ENCODE results near the gene USP15. TPM values are rescaled to one million over a fixed set of nuclear protein-coding genes. Genes with fewer than 3 reads are reported as not detected.
A peak's percentile ranks its signal among the peaks of the same experiment; 100 is the strongest.

USP15 gene
- total RNA-seq, 1 donor from 2014 or later, result 55.0 TPM

DNA sequence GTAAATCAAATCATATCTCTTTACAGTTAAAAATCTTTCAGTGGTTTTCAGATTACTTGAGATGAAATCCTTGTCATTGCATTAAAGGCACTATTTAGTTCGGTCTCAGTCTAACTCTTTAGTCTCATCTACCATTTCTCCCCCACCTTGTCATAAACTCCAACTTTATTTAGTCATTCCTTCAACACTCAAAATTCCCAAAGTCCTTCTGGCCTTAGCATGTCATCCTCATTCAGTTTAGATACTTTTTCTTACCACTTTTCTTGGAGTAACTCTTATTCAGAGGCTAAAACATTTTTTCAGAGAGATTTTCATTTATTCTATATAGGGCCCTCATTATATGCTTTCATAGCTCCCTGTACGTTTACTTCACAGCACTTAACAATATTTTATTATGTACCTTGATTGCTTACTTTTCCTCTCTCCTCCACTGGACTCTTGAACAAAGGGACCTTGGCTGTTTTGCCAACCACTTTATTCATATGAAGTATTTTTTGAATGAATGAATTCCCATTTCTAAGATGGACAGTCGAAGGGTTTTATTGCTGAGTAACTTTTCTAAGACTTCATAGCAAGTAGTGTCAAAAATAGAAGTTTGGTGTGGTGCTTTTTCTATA, 12.8 kb downstream of the USP15 start:
- ATAC-seq (ENCODE audit: poor library complexity) (no peak), DNase-seq (no peak)
- intact Hi-C loops (cut with DNase I), result no loop called here

DNA sequence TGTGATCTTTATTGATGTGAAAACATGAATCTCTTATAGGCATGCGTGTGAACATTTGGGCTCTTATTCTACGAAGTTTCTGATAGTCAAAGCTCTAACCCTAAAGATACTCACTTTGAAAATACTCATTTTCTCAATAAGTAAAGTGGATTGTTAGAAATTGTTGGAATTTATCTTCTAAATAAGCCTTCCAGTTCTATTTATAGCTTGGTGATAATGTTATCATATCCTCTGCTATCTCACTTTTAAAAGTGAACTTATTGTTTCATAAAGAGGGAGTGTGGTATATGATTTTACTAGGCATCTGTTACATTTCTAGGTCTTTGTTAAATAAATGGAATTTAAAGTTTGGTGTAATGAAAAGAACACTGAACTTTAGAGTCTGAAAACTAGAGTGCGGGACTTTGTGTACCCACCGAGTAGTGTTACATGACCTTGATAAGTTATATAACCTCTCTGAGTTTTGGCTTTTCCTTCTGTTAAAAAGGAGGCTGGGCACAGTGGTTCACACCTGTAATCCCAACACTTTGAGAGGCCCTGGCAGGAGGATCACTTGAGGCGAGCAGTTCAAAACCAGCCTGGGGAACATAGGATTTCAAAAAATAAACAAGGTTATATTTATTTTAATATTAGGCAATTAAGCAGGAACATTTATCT, 13.6 kb downstream of the USP15 start:
- no peak for DNase-seq
- peak; percentile 47 for ATAC-seq (ENCODE audit: poor library complexity)
- intact Hi-C loops (cut with DNase I), result no loop called here

DNA sequence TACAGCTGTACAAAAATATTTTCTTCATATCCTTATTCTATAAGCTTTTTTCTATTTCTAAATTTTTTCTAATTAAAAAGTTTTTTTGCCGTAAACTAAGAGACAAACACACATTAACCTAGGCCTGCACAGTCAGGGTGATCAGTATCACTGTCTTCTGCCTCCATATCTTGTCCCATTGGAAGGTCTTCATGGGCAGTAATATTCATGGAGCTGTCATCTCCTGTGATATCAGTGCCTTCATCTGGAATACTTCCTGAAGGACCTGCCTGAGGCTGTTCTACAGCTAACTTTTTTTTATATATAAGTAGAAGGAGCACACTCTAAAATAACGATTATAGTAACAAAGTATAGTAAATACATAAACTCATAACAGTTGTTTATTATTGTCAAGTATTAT, 17.8 kb downstream of the USP15 start:
- ATAC-seq (ENCODE audit: poor library complexity), result no peak
- intact Hi-C loops (cut with DNase I), result no loop called here
- DNase-seq, result no peak

DNA sequence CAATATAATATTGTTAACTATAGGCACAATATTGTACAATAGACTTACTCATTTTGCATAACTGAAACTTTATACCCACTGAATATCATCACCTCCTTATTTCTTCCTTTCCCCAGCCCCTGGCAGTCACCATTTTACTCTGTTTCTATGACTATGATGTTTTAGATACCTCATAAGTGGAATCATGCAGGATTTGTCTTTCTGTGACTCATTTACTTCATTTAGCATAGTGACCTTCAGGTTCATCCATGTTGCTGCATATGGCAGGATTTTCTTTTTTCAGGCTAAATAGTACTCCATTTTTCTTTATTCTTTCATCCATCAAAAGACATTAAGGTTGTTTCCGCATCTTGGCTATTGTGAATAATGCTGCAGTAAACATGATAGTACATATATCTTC, 18.9 kb downstream of the USP15 start:
- ATAC-seq (ENCODE audit: poor library complexity) (no peak), DNase-seq (no peak)
- intact Hi-C loops (cut with DNase I), result no loop called here

DNA sequence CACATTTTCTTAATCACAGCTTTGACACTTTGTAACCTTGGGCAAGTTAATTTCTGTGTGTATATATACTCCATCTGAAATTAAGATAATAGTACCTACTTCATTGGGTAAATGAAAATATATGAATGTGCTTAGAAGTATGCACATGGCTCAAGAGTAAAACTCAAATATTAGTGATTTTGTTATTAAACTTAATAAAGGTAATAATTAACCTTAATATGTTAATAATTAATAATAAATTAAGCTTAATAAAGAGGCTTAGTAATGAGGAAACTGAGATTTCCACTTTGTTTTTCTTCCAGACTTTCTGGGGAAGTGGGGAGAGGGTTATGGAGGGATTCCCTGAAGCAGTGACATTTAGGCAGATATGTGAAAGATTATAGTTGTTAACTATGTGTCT, 19.8 kb downstream of the USP15 start:
- DNase-seq (no peak), ATAC-seq (ENCODE audit: poor library complexity) (no peak)
- intact Hi-C loops (cut with DNase I), result no loop called here

DNA sequence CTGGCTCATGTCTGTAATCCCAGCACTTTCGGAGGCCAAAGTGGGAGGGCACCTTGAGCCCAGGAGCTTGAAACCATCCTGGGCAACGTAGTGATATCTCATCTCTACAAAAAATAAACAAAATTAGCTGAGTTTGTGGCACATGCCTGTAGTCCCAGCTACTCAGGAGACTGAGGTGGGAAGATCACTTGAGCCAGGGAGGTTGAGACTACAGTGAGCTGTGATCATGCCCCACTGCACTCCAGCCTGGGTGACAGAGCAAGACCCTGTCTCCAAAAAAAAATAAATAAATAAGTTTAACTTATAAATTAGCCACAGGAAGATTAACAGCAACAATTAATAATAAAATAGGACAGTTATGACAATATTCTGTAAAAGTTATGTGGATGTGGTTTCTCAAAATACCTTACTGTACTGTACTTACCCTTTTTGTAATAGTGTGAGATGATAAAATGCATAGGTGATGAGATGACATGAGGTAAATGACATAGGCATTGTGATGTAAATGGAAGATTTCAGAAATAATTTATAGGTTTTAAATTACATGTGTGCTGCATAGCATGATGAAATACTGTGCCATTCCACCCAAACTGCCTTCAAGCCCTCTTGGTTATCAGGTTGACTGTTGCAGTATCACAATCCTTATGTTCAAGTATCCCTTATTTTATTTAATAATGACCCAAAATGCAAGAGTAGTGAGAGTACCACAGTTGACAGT, 22.0 kb downstream of the USP15 start:
- ATAC-seq (ENCODE audit: poor library complexity) (no peak), DNase-seq (no peak)
- intact Hi-C loops (cut with DNase I), result no loop called here

DNA sequence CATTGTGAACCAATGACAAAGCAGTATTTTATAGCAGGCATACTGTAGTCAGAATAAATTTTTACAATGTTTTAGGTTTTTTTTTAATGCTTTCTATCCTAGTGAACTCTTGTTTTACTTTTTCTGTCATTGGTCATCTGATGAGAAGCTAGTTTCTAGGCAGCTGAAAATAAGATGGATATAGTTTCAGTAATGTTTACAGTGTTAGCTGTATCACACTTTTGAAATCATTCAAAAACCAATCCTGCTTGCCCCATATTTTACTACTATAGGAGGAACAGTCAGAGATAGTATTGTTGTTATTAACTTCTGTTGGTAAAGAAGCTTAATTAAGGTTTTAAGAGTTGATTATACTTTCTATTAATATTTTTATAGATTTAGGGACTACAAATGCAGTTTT, 24.5 kb downstream of the USP15 start:
- ATAC-seq (ENCODE audit: poor library complexity) (no peak), DNase-seq (no peak)
- intact Hi-C loops (cut with DNase I), result no loop called here

DNA sequence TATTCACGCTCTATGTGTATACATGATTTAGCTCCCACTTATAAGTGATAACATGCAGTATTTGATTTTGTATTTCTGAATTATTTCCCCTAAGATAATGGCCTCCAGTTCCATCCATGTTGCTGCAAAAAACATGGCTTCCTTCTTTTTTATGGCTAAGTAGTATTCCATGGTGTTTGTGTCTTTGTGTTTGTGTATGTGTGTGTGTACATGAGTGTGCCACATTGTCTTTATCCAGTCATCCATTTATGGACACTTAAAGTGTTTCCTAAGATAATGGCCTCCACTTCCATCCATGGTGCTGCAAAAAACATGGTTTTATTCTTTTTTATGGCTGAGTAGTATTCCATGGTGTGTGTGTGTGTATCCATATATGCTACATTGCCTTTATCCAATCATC, 25.1 kb downstream of the USP15 start:
- intact Hi-C loops (cut with DNase I), result no loop called here
- DNase-seq (no peak), ATAC-seq (ENCODE audit: poor library complexity) (no peak)

DNA sequence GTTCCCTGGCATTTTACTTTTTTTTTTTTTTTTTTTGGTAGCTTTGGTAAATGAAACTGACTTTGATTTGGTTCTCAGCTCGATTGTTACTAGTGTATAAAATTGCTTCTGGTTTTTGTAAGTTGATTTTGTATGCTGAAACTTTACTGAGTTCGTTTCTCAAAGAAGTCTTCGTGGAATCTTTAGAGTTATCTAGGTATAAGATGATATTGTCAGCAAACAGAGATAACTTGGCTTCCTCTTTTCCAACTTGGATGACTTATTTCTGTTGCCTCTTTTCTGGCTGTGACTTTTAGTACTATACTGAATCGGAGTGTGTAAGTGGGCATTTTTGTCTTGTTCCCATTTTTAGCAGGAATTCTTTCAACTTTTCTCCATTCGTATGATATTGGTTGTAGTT, 28.1 kb downstream of the USP15 start:
- DNase-seq (no peak), ATAC-seq (ENCODE audit: poor library complexity) (no peak)
- intact Hi-C loops (cut with DNase I), result no loop called here

DNA sequence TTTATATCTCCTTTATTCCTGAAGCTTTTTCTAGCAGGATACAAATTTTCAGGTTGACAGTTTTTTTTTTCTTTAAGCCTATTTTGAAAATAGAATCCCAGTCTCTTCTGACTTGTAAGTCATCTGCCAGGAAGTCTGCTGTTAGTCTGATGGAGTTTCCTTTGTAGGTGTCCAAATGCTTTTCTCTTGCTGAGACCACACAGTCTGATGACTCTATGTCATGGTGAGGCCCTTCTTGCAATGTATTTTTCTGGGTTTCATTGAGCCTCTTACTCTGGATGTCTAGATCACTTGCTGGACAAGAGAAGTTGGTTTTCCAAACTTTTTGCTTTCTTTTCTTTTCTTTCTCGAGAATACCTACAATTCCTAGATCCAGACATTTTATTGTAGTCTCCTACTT, 30.6 kb downstream of the USP15 start:
- intact Hi-C loops (cut with DNase I), result no loop called here
- DNase-seq (no peak), ATAC-seq (ENCODE audit: poor library complexity) (no peak)

DNA sequence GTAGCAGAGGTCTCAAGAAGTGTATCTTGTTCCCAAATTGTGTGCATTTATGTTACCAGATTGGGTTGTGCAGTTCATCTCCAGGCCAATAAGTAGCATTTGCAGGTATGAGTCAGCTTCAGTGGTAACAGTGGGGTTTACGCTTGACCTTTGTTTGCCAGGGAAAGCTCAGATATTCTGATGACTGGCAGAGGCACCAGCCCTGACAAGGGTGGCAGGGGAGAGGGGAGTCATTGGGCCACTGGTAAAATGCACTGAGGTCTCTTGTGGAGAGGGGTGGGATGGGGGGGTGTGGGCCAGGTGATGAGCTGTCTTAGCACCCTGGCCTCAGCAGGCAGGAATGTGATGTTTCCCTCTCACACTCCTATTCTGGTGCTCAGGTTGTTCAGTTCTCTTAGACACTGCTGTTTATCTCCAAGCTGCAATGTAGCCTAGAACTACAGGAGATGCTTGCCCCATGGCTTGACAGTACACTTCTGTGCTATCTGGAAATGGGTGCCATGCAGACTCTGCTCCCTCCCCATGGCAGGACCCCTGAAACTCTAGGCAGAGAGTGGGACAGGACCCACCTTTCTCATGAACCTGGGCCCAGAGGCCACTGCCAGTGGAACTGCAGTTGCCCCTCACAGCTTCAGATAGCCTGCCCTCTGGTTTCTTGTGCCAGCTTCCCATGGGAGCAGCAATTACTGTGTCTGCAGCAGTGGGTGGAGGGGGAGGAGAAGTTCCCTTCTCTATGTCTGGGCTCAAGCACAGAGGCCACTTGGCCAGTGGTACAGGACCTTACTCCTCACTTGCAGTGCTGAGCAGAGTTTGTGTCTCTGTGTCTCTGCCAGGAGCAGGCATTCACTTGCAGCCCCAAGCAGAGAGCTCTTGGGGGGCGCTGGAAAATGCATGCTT, 31.9 kb downstream of the USP15 start:
- DNase-seq, result no peak
- peak; percentile 51 for ATAC-seq (ENCODE audit: poor library complexity)
- intact Hi-C loops (cut with DNase I), result no loop called here

DNA sequence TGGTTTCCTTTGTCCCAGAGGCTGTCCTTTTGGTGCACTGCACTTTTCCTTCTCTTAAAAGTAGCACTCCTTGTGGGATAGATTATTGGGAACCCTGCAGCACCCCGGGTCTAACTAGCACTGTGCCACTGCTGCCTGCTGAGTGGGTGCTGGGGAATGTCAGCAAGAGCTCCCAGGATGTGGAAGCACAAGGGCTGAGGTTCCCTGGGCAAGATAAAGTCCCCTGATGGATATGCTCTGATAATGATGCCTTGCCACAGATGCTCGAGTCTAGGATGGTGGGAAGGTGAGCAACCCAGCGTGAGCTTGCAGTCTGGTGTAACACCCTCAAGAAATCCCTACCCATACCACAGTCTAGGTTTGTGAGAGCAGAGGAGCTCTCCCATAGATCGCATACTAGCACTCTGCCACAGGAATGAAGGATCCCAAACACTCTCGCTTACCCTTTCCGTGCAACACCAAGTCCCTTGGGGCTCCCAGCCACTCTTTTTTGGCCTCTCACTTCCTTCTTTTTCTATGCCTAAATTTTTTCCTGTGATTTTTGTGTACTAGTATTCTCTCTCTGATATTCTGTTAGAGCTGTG, 32.6 kb downstream of the USP15 start:
- intact Hi-C loops (cut with DNase I), result no loop called here
- peak; percentile 25 for ATAC-seq (ENCODE audit: poor library complexity)
- DNase-seq, result no peak

DNA sequence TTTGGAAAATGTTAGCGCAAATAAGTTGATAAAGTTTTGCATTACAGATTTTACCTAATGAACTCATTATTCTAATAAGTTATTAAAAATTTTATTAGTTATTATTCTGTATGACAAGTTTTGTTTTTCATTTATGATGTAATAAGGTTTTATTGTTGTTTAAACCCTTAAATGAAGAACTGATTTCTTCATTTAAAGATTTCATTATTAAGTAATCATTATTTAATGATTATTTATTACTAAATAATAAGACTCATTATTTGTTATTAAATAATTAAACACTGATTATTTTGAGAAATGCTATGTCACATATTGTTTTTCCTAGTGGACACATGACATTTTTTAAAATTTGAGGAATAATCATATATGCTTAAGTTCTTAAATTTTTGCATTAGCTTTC, 34.2 kb downstream of the USP15 start:
- intact Hi-C loops (cut with DNase I), result no loop called here
- ATAC-seq (ENCODE audit: poor library complexity) (no peak), DNase-seq (no peak)

DNA sequence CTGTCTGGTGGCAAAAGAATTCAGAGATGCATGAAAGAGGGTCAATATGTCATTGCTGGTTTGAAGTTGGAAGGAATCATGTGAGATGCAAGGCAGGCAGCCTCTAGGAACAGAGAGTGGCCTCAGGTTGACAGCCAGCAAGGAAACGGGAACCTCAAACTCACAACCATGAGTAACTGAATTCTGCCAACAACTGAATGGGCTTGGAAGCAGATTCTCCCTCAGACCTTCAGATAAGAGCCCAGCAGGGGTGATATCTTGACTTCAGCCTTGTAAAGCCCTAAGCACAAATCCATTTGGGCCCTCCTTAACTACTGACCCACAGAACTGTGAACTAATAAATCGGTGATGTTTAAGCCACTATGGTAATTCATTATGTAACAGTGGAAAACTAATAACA, 35.8 kb downstream of the USP15 start:
- intact Hi-C loops (cut with DNase I), result no loop called here
- DNase-seq, result no peak
- no peak for ATAC-seq (ENCODE audit: poor library complexity)

DNA sequence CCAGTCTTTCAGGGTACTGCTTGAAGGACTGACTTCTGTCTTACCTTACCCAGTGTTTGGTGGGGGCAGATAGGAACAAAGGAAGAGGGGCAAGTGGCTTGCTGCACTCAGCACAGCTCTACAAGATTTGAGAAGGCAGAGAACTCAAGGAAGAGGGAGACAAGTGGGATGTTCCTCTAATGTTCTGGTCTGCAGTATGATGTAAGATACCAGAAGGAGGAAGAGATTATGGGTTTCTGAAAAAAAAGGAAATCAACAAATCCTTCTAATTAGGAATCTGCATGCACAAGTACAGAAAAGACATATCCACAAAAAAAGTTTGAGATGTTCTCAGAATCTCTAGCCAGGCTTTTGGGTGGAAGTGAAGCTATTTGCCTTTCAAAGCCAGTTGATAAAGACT, 37.1 kb downstream of the USP15 start:
- intact Hi-C loops (cut with DNase I), result no loop called here
- ATAC-seq (ENCODE audit: poor library complexity), result peak; percentile 21
- DNase-seq, result no peak

DNA sequence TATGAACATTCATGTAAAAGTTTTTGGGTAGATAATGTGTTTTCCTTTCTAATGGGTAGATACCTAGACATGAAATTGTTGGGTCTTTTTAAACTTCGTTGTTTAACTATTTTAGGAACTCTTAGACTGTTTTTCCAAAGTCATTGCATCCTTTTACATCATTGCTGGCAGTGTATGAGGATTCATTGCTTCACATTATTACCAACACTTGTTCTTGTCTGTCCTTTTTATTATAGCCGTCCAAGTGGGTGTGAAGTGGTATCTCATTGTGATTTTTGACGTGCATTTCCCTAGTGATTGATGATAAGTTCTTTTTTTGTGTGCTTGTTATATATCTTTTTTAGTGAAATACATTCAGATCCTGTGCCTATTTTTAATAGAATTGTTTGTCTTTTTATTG, 39.4 kb downstream of the USP15 start:
- no peak for DNase-seq
- peak; percentile 51 for ATAC-seq (ENCODE audit: poor library complexity)
- intact Hi-C loops (cut with DNase I), result no loop called here

DNA sequence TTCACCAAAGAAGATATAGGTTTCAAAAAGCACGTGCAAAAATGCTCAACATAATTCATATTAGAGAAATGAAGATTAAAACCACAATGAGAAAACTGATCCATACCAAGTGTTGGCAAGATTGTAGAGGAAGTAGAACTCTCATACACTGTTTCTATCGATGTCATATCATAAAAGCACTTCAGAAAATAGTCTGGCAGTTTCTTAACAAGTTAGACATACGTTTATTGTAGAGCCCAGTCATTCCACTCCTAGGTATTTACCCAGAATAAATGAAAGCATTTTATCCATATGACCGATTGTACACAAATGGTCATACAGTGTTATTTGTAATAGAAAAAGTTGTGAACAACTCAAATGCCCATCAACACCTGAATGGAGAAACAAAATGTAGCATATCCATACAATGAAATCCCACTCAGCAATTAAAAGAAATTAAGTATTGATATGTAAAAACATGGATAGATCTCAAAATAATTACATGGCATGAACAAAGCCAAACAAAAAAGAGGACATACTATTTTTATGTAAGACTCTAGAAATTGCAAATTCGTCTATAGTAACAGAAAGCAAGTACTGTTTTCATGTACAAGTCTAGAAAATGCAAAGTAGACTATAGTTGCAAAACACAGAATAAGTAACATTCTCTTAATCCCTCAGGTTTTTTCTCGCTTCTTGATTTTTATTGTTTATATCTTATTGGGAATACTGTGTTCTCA, 41.0 kb downstream of the USP15 start:
- ATAC-seq (ENCODE audit: poor library complexity), result no peak
- intact Hi-C loops (cut with DNase I), result no loop called here

DNA sequence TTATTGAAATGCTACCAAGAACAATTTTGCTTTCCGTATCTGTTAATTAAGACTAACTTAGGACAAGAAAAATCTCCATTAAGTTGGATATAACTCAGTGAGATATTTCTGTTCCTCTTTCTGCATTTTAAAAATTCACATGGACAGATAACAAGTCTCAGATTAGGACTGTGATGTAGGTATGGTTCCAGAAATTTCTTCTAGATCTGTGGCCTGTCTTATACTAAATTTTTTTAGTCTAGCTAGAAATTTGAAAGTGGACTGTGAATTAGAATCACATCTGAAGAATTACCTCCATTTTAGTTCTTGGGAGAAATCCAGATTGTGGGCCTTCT, 41.6 kb downstream of the USP15 start:
- ATAC-seq (ENCODE audit: poor library complexity) (no peak), DNase-seq (no peak)
- intact Hi-C loops (cut with DNase I), result no loop called here

More for the DNA sequence above, 41.0 kb downstream of the USP15 start:
- no peak for DNase-seq

DNA sequence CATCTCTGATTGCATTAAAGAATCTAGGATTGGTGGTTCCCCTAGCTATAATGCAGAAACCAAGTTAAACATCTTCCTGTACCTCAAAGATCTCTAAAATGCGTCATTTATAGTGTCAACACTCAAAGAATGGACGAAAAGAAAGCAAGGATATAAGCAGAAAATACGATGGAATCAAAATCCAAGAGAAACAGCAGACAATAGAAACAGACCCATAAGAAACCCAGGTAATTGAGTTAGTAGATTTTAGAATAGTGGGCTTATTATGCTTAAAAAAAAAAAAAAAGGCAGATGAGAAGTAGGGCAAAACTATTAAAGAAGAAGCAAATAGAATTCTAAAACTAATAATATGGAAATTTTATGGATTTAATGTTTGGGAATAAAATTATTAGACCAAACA, 44.4 kb downstream of the USP15 start:
- ATAC-seq (ENCODE audit: poor library complexity), result no peak
- no peak for DNase-seq
- intact Hi-C loops (cut with DNase I), result no loop called here
